HG02981 (cell line): ENCODE data around the gene NPLOC4.

Experiments used
- ATAC-seq: cut with Tn5 transposase; IDR thresholded peaks from one replicate; pipeline ENCODE4 v1.9.1; 2021; ENCODE audit warnings: mild to moderate bottlenecking, moderate library complexity; ENCODE audit not compliant: unreplicated experiment

The NPLOC4 gene

DNA sequence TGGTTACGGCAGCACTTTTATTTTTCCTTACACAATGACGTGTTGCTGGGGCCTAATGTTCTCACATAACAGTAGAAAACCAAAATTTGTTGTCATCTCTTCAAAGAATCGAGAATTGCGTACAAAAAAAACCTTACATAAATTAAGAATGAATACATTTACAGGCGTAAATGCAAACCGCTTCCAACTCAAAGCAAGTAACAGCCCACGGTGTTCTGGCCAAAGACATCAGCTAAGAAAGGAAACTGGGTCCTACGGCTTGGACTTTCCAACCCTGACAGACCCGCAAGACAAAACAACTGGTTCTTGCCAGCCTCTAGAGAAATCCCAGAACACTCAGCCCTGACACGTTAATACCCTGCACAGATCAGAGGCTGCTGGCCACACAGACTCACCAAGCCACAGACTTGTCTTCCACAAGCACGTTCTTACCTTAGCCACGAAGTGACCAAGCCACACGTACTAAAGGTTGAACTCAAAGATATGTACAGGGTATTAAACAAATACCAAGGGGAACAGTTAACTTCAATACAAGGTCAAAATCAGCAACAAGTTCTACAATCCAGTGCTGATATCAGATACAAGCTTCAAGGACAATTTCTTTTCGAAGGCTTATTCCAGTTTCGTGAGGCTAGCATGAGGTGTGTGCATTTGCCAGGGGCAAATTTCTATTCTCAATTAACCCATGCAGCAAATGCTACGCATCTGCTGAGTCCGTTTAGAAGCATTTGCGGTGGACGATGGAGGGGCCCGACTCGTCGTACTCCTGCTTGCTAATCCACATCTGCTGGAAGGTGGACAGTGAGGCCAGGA, 126.7 kb downstream of the NPLOC4 start:
- ATAC-seq = no peak

- no peak for ATAC-seq
Measured at GRCh38 chr17:81509207-81509971, 127.5 kb downstream of the NPLOC4 start.

GRCh38 chr17:81508639-81509206, 128.2 kb downstream of the NPLOC4 start:
- ATAC-seq = no peak
